SK-N-SH (cell line): ENCODE measurements around the gene LRRN1. TPM values are rescaled to one million over a fixed set of nuclear protein-coding genes. Genes with fewer than 3 reads are reported as not detected.

Source experiments
- CTCF ChIA-PET: fragments of 300-600, 350-600 bp; formaldehyde crosslinking; extraction: SDS; loops from one replicate; lab custom pipeline; 2021; lab: Yijun Ruan, JAX
- POLR2A ChIA-PET: fragments of 350-600 bp; sonication (Branson Sonifier 250); formaldehyde crosslinking; extraction: SDS; loops from one replicate; lab custom pipeline; 2020; ENCODE audit warnings: antibody characterized with exemption, inconsistent platforms; lab: Yijun Ruan, JAX
- DNase-seq: peaks from one replicate; pipeline ENCODE4 v3.0.0; 2012
- H2AFZ ChIP-seq: fragments of 200-600 bp; sonication (generic); 2 replicates; pipeline ENCODE4 v1.8.1; 2016; ENCODE audit warnings: antibody characterized with exemption, mild to moderate bottlenecking, low read depth
- H3F3A ChIP-seq: fragments of 200-600 bp; sonication (generic); replicated peaks from 2 replicates; pipeline ENCODE3; 2016; ENCODE audit warnings: antibody characterized with exemption, mild to moderate bottlenecking; ENCODE audit not compliant: insufficient read depth
- H3K27ac ChIP-seq, 2 experiments: fragments of 200-500 bp in 1 of 2; fragments of 200-600 bp in 1 of 2; sonication (Bioruptor generic) in 1 of 2; sonication (generic), shearing (Covaris generic) in 1 of 2; 2 replicates each; pipeline versions ENCODE4 v1.5.1 to v1.6.1; 2014 to 2016; ENCODE audit warnings: low read depth in 2 of 2, inconsistent platforms in 1 of 2, low read length in 1 of 2, mild to moderate bottlenecking in 1 of 2, mixed read lengths in 1 of 2
- H3K27me3 ChIP-seq: fragments of 200-600 bp; sonication (generic), shearing (Covaris generic); 2 replicates; pipeline ENCODE4 v1.6.1; 2016; ENCODE audit warnings: mixed run types; ENCODE audit not compliant: insufficient read depth
- H3K36me3 ChIP-seq, 2 experiments: fragments of 200-500 bp in 1 of 2; fragments of 200-600 bp in 1 of 2; sonication (Bioruptor generic) in 1 of 2; sonication (generic) in 1 of 2; replicated peaks in 1 of 2; 2 replicates each; pipeline versions ENCODE3 to v1.5.1; 2014 to 2016; ENCODE audit warnings: low read length in 1 of 2, mild to moderate bottlenecking in 1 of 2; ENCODE audit not compliant: insufficient read depth in 2 of 2, control insufficient read depth in 1 of 2
- H3K4me1 ChIP-seq, 2 experiments: fragments of 200-500 bp in 1 of 2; fragments of 200-600 bp in 1 of 2; sonication (Bioruptor generic) in 1 of 2; sonication (generic), shearing (Covaris generic) in 1 of 2; 2 replicates each; pipeline versions ENCODE4 v1.5.1 to v1.6.1; 2014 to 2016; ENCODE audit warnings: low read depth in 1 of 2, low read length in 1 of 2, mixed run types in 1 of 2; ENCODE audit not compliant: insufficient read depth in 2 of 2, control insufficient read depth in 1 of 2
- H3K4me2 ChIP-seq: fragments of 200-600 bp; sonication (generic), shearing (Covaris generic); 2 replicates; pipeline ENCODE4 v1.6.1; 2017; ENCODE audit warnings: mixed run types
- H3K4me3 ChIP-seq, 2 experiments: fragments of 200-500 bp in 1 of 2; fragments of 200-600 bp in 1 of 2; sonication (Bioruptor generic) in 1 of 2; sonication (generic), shearing (Covaris generic) in 1 of 2; 2 replicates each; pipeline versions ENCODE4 v1.5.1 to v1.8.1; 2014 to 2016; ENCODE audit warnings: low read depth in 2 of 2, inconsistent platforms in 1 of 2, low read length in 1 of 2, mild to moderate bottlenecking in 1 of 2, mixed read lengths in 1 of 2, moderate library complexity in 1 of 2
- H3K79me2 ChIP-seq: fragments of 200-600 bp; sonication (generic); 2 replicates; pipeline ENCODE4 v1.8.1; 2017; ENCODE audit warnings: mild to moderate bottlenecking; ENCODE audit not compliant: insufficient read depth
- H3K9ac ChIP-seq: fragments of 200-600 bp; sonication (generic); 2 replicates; pipeline ENCODE4 v1.6.1; 2017; ENCODE audit warnings: mixed run types
- H3K9me2 ChIP-seq: fragments of 200-600 bp; sonication (generic); 2 replicates; pipeline ENCODE4 v1.6.1; 2017; ENCODE audit warnings: mixed run types
- H3K9me3 ChIP-seq: fragments of 200-600 bp; sonication (generic); 2 replicates; pipeline ENCODE4 v1.6.1; 2017; ENCODE audit warnings: mixed run types, mild to moderate bottlenecking, moderate library complexity
- H4K20me1 ChIP-seq: fragments of 200-600 bp; sonication (generic); 2 replicates; pipeline ENCODE4 v1.6.1; 2017; ENCODE audit warnings: mild to moderate bottlenecking, mixed run types; ENCODE audit not compliant: insufficient read depth
- ELF1 ChIP-seq: IDR thresholded peaks from 2 replicates; pipeline ENCODE4 v1.4.0; 2012
- EP300 ChIP-seq, 2 experiments: IDR thresholded peaks; 2 replicates each; pipeline versions ENCODE4 v1.4.0 to v1.6.1; 2012; ENCODE audit warnings: borderline replicate concordance in 1 of 2, low read depth in 1 of 2, low read length in 1 of 2
- FOXJ3 ChIP-seq: sonication (generic); formaldehyde crosslinking; IDR thresholded peaks from 2 replicates; pipeline ENCODE4 v1.5.1; 2020; ENCODE audit warnings: mild to moderate bottlenecking, missing genetic modification reagents
- GABPA ChIP-seq: IDR thresholded peaks from 2 replicates; pipeline ENCODE4 v1.4.0; 2012; ENCODE audit warnings: low read depth, mild to moderate bottlenecking
- NRF1 ChIP-seq: IDR thresholded peaks from 2 replicates; pipeline ENCODE4 v1.6.1; 2012; ENCODE audit warnings: low read depth, mild to moderate bottlenecking, low read length
- PBX3 ChIP-seq: IDR thresholded peaks from 2 replicates; pipeline ENCODE4; 2012
- RAD21 ChIP-seq: IDR thresholded peaks from 2 replicates; pipeline ENCODE4 v1.6.1; 2012; ENCODE audit warnings: mild to moderate bottlenecking, low read length
- RFX5 ChIP-seq: IDR thresholded peaks from 2 replicates; pipeline ENCODE4 v1.6.1; 2012; ENCODE audit warnings: mild to moderate bottlenecking, improper control_type of control experiment, low read length
- SIN3A ChIP-seq: IDR thresholded peaks from 2 replicates; pipeline ENCODE4 v1.6.1; 2012; ENCODE audit warnings: low read depth, mild to moderate bottlenecking, low read length, moderate library complexity, borderline replicate concordance
- TAF1 ChIP-seq: IDR thresholded peaks from 2 replicates; pipeline ENCODE4 v1.6.1; 2012; ENCODE audit warnings: low read depth, mild to moderate bottlenecking, low read length, moderate library complexity, borderline replicate concordance
- TEAD4 ChIP-seq: IDR thresholded peaks from 2 replicates; pipeline ENCODE4 v1.4.0; 2012; ENCODE audit warnings: mild to moderate bottlenecking, borderline replicate concordance; ENCODE audit not compliant: insufficient read depth
- YY1 ChIP-seq: IDR thresholded peaks from 2 replicates; pipeline ENCODE4 v1.4.0; 2012; ENCODE audit warnings: low read depth, mild to moderate bottlenecking
- ZBTB33 ChIP-seq: IDR thresholded peaks from 2 replicates; pipeline ENCODE4 v1.4.0; 2012; ENCODE audit warnings: low read depth, borderline replicate concordance
- WGBS: methylation state at CpG from one replicate; pipeline ENCODE4 v1.1.6; 2017; ENCODE audit warnings: low lambda C conversion rate; 5-methylcytosine and 5-hydroxymethylcytosine counted together
- polyA plus RNA-seq, 3 experiments: library from polyadenylated mRNA; depleted of rRNA; stranded (reverse); fragments of >200 nt; gene quantifications; 2 replicates each; pipeline ENCODE4 v1.2.3, GENCODE V29; 2012
- TF ChIP-seq, protein P1 (sequence below): fragments of 200-600 bp; sonication (generic); IDR thresholded peaks from 2 replicates; pipeline ENCODE4 v1.6.1; 2017; ENCODE audit warnings: antibody characterized with exemption, mild to moderate bottlenecking, moderate library complexity
- TF ChIP-seq, protein P2 (sequence below): IDR thresholded peaks from 2 replicates; pipeline ENCODE4 v1.6.1; 2012; ENCODE audit warnings: mild to moderate bottlenecking, low read depth, low read length, moderate library complexity

LRRN1 gene
- polyA plus RNA-seq, 1 of the 3 experiments (the other 2 are of a cell fraction): 0.03 TPM

DNA sequence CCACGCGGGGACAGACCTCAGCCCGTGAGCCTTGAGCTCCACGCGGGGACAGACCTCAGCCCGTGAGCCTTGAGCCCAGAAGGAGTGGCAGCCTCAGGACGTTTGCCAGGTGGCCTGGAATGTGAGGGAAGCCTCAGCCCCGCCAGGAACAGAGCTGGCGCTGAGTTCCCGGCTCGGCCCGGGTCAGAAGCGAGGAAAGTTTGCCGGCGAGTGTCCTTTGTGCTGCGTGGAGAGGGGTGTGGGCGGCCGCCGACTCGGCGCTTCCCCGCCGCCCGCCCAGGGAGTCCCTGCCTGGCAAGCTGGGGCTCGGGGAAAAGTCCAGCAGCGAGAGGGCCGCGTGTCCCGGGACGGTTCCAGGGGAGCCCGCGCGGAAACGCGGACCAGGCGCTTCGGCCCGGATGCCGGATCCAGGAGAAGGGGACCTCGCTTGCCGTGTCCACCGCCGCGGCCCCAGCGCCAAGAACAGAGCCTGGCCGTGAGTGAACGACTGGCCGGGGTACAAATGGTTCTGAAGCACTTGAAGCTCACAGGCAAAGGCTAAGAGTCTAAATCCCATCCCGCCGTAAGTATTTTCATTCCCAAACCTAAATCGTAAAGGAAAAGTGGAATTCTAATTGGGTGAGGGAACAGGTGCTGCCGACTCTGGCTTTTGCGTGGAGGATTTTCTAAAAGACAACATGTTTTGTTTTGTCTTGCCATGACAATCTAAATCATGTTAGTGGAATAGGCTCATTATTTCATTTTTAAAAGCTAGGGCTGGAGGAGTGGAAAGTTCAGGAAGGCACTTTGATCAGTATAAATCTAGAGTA is 1.7 kb downstream of the LRRN1 start:
- CTCF ChIA-PET: interaction anchor here (0.7 to 1.3 kb wide), 2 partner anchors 9 to 197 kb away, joined by 3 read pairs; no protein-coding TSS in a partner anchor
- Histone ChIP-seq H3F3A (no peaks in the 10 kb centered on the region), H3K4me1 (peaks cover 0 to 2% of the 10 kb centered on the region in 2 experiments; a peak in 1 of 4 replicates), H3K4me2 (no peak overlapping the region), H3K9me2 (no peaks in the 10 kb centered on the region), H4K20me1 (no peaks in the 10 kb centered on the region), H3K27me3 (no peaks in the 10 kb centered on the region), H3K79me2 (no peaks in the 10 kb centered on the region), H3K9me3 (no peaks in the 10 kb centered on the region), H3K9ac (no peak overlapping the region), H3K4me3 (peak overlapping the region in 1 of 2 experiments; percentile 54; a peak in 1 of 4 replicates), H3K36me3 (no peaks in the 10 kb centered on the region), H2AFZ (no peak overlapping the region), H3K27ac (no peak overlapping the region)
- 34% methylated on average over 22 of the region's 53 CpGs for WGBS
- POLR2A ChIA-PET: no interaction called here
- DNase-seq: peak; percentile 61
- TF ChIP-seq ZBTB33: no peak
- TF ChIP-seq, protein P1, sequence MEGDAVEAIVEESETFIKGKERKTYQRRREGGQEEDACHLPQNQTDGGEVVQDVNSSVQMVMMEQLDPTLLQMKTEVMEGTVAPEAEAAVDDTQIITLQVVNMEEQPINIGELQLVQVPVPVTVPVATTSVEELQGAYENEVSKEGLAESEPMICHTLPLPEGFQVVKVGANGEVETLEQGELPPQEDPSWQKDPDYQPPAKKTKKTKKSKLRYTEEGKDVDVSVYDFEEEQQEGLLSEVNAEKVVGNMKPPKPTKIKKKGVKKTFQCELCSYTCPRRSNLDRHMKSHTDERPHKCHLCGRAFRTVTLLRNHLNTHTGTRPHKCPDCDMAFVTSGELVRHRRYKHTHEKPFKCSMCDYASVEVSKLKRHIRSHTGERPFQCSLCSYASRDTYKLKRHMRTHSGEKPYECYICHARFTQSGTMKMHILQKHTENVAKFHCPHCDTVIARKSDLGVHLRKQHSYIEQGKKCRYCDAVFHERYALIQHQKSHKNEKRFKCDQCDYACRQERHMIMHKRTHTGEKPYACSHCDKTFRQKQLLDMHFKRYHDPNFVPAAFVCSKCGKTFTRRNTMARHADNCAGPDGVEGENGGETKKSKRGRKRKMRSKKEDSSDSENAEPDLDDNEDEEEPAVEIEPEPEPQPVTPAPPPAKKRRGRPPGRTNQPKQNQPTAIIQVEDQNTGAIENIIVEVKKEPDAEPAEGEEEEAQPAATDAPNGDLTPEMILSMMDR: no peak
- TF ChIP-seq FOXJ3: no peak
- no peak for TF ChIP-seq NRF1
- TF ChIP-seq RFX5: no peak
- TF ChIP-seq TAF1: no peak
- no peak for TF ChIP-seq RAD21
- TF ChIP-seq TEAD4: no peak
- no peak for TF ChIP-seq YY1

GRCh38 chr3:3801494-3801841 is 2.2 kb downstream of the LRRN1 start:
- Histone ChIP-seq H3K4me3 (no peak overlapping the region), H3K36me3 (no peaks in the 10 kb centered on the region), H3F3A (no peaks in the 10 kb centered on the region), H3K9me2 (no peaks in the 10 kb centered on the region), H3K27me3 (no peaks in the 10 kb centered on the region), H3K79me2 (no peaks in the 10 kb centered on the region), H4K20me1 (no peaks in the 10 kb centered on the region), H3K4me2 (no peak overlapping the region), H2AFZ (no peak overlapping the region), H3K4me1 (peaks cover 0 to 2% of the 10 kb centered on the region in 2 experiments; a peak in 1 of 4 replicates), H3K9ac (no peak overlapping the region), H3K9me3 (no peaks in the 10 kb centered on the region), H3K27ac (no peak overlapping the region)
- 40% methylated on average over 4 of the region's 4 CpGs for WGBS
- ChIA-PET CTCF (interaction anchor here (0.7 to 1.3 kb wide), 2 partner anchors 8 to 197 kb away, joined by 3 read pairs; no protein-coding TSS in a partner anchor), POLR2A (no interaction called here)
- DNase-seq: no peak
- TF ChIP-seq GABPA: no peak
- TF ChIP-seq, protein P2, sequence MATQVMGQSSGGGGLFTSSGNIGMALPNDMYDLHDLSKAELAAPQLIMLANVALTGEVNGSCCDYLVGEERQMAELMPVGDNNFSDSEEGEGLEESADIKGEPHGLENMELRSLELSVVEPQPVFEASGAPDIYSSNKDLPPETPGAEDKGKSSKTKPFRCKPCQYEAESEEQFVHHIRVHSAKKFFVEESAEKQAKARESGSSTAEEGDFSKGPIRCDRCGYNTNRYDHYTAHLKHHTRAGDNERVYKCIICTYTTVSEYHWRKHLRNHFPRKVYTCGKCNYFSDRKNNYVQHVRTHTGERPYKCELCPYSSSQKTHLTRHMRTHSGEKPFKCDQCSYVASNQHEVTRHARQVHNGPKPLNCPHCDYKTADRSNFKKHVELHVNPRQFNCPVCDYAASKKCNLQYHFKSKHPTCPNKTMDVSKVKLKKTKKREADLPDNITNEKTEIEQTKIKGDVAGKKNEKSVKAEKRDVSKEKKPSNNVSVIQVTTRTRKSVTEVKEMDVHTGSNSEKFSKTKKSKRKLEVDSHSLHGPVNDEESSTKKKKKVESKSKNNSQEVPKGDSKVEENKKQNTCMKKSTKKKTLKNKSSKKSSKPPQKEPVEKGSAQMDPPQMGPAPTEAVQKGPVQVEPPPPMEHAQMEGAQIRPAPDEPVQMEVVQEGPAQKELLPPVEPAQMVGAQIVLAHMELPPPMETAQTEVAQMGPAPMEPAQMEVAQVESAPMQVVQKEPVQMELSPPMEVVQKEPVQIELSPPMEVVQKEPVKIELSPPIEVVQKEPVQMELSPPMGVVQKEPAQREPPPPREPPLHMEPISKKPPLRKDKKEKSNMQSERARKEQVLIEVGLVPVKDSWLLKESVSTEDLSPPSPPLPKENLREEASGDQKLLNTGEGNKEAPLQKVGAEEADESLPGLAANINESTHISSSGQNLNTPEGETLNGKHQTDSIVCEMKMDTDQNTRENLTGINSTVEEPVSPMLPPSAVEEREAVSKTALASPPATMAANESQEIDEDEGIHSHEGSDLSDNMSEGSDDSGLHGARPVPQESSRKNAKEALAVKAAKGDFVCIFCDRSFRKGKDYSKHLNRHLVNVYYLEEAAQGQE: no peak
- TF ChIP-seq PBX3: no peak
- TF ChIP-seq YY1: no peak
- TF ChIP-seq ELF1: no peak
- TF ChIP-seq SIN3A: no peak
- TF ChIP-seq ZBTB33: no peak
- TF ChIP-seq EP300 (IDR thresholded peaks at IDR 0.05; ENCODE audit: borderline replicate concordance in 1 of 2, low read depth in 1 of 2, low read length in 1 of 2): no peak
